8988T (cell line): ENCODE measurements around the gene ADGRD2.

Source experiments
- DNase-seq: peaks from one replicate; pipeline ENCODE4 v3.0.0; 2011

ADGRD2 gene

GRCh38 chr9:124500028-124500795, 50.0 kb downstream of the ADGRD2 start:
- DNase-seq, result no peak

- no peak for DNase-seq
Observed at GRCh38 chr9:124500796-124501611, 50.8 kb downstream of the ADGRD2 start.

- DNase-seq, result no peak
Observed at GRCh38 chr9:124501771-124502320, 51.6 kb downstream of the ADGRD2 start.

- no peak for DNase-seq
Observed at GRCh38 chr9:124502711-124503702, 52.8 kb downstream of the ADGRD2 start.

GRCh38 chr9:124503713-124504529, 53.7 kb downstream of the ADGRD2 start:
- DNase-seq, result peak; percentile 24

- DNase-seq, result peak; percentile 7
Observed at GRCh38 chr9:124504530-124505005, 54.3 kb downstream of the ADGRD2 start.

GRCh38 chr9:124505006-124505900, 55.0 kb downstream of the ADGRD2 start:
- no peak for DNase-seq

GRCh38 chr9:124505901-124506346, 55.7 kb downstream of the ADGRD2 start:
- DNase-seq, result peak; percentile 23

GRCh38 chr9:124506433-124506832, 56.2 kb downstream of the ADGRD2 start:
- no peak for DNase-seq

- peak; percentile 30 for DNase-seq
Observed at GRCh38 chr9:124506931-124507879, 57.0 kb downstream of the ADGRD2 start, which contains the start of gene NR5A1. NR5A1 (minus strand) TSS chr9:124507399; CDS start chr9:124503395, 4,004 bp downstream.

GRCh38 chr9:124507880-124508423, 57.7 kb downstream of the ADGRD2 start:
- peak; percentile 9 for DNase-seq

- peak; percentile 26 for DNase-seq
Observed at GRCh38 chr9:124510650-124511425, 60.6 kb downstream of the ADGRD2 start.

- DNase-seq, result peak; percentile 65
Observed at GRCh38 chr9:124511426-124511840, 61.2 kb downstream of the ADGRD2 start.

GRCh38 chr9:124511891-124512805, 61.9 kb downstream of the ADGRD2 start:
- peak; percentile 26 for DNase-seq

- no peak for DNase-seq
Observed at GRCh38 chr9:124512806-124513204, 62.6 kb downstream of the ADGRD2 start.

GRCh38 chr9:124513376-124513994, 63.2 kb downstream of the ADGRD2 start:
- no peak for DNase-seq
